GM15510 (cell line): ENCODE measurements around the gene DUSP22.

ENCODE experiments used
- POLR2A ChIP-seq: IDR thresholded peaks from 3 replicates; pipeline ENCODE4 v1.6.1; 2011; ENCODE audit warnings: borderline replicate concordance; ENCODE audit not compliant: insufficient read length; ENCODE audit errors: extremely low read depth

DUSP22 gene

GRCh38 chr6:372336-372911 is 80.1 kb downstream of the DUSP22 start:
- no peak for TF ChIP-seq POLR2A

- TF ChIP-seq POLR2A, result no peak
Measured at GRCh38 chr6:373031-373430, 80.7 kb downstream of the DUSP22 start.

GRCh38 chr6:373773-374724 is 81.8 kb downstream of the DUSP22 start:
- no peak for TF ChIP-seq POLR2A

- no peak for TF ChIP-seq POLR2A
Measured at GRCh38 chr6:374956-375355, 82.7 kb downstream of the DUSP22 start.

GRCh38 chr6:376827-377640 is 84.7 kb downstream of the DUSP22 start:
- TF ChIP-seq POLR2A, result no peak

GRCh38 chr6:378090-378957 is 86.0 kb downstream of the DUSP22 start:
- no peak for TF ChIP-seq POLR2A

- TF ChIP-seq POLR2A, result no peak
Measured at GRCh38 chr6:378958-379409, 86.7 kb downstream of the DUSP22 start.

GRCh38 chr6:379410-380181 is 87.3 kb downstream of the DUSP22 start:
- TF ChIP-seq POLR2A, result no peak

- TF ChIP-seq POLR2A, result no peak
Measured at GRCh38 chr6:380234-381218, 88.2 kb downstream of the DUSP22 start.

GRCh38 chr6:381742-382461 is 89.6 kb downstream of the DUSP22 start:
- TF ChIP-seq POLR2A, result no peak

GRCh38 chr6:382883-383810 is 90.9 kb downstream of the DUSP22 start:
- TF ChIP-seq POLR2A, result no peak

GRCh38 chr6:383856-384255 is 91.6 kb downstream of the DUSP22 start:
- no peak for TF ChIP-seq POLR2A
